ENCODE data around the gene WBP1L. TPM values are rescaled to one million over a fixed set of nuclear protein-coding genes. Genes with fewer than 3 reads are reported as not detected.

The WBP1L gene
- total RNA-seq, 1 donor from 2014 or later: 29.6 TPM

- no peak for DNase-seq
- TF ChIP-seq, protein P1, sequence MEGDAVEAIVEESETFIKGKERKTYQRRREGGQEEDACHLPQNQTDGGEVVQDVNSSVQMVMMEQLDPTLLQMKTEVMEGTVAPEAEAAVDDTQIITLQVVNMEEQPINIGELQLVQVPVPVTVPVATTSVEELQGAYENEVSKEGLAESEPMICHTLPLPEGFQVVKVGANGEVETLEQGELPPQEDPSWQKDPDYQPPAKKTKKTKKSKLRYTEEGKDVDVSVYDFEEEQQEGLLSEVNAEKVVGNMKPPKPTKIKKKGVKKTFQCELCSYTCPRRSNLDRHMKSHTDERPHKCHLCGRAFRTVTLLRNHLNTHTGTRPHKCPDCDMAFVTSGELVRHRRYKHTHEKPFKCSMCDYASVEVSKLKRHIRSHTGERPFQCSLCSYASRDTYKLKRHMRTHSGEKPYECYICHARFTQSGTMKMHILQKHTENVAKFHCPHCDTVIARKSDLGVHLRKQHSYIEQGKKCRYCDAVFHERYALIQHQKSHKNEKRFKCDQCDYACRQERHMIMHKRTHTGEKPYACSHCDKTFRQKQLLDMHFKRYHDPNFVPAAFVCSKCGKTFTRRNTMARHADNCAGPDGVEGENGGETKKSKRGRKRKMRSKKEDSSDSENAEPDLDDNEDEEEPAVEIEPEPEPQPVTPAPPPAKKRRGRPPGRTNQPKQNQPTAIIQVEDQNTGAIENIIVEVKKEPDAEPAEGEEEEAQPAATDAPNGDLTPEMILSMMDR (IDR thresholded peaks at IDR 0.05; ENCODE audit: partially characterized antibody, unreplicated experiment): no peak
- H3K27me3 Mint-ChIP-seq (ENCODE audit: unreplicated experiment): no peaks in the 10 kb centered on the region
- no peaks in the 10 kb centered on the region for H3K4me1 Mint-ChIP-seq (ENCODE audit: low read depth, unreplicated experiment)
- H3K36me3 Mint-ChIP-seq (ENCODE audit: unreplicated experiment): no peaks in the 10 kb centered on the region
- no peak overlapping the region for H3K4me3 Mint-ChIP-seq (ENCODE audit: unreplicated experiment)
- no peak overlapping the region for H3K27ac Mint-ChIP-seq (ENCODE audit: unreplicated experiment)
- H3K9me3 Mint-ChIP-seq (ENCODE audit: unreplicated experiment): peaks cover 1% of the 10 kb centered on the region
Measured at GRCh38 chr10:102767428-102768160, 23.8 kb downstream of the WBP1L start.

DNA sequence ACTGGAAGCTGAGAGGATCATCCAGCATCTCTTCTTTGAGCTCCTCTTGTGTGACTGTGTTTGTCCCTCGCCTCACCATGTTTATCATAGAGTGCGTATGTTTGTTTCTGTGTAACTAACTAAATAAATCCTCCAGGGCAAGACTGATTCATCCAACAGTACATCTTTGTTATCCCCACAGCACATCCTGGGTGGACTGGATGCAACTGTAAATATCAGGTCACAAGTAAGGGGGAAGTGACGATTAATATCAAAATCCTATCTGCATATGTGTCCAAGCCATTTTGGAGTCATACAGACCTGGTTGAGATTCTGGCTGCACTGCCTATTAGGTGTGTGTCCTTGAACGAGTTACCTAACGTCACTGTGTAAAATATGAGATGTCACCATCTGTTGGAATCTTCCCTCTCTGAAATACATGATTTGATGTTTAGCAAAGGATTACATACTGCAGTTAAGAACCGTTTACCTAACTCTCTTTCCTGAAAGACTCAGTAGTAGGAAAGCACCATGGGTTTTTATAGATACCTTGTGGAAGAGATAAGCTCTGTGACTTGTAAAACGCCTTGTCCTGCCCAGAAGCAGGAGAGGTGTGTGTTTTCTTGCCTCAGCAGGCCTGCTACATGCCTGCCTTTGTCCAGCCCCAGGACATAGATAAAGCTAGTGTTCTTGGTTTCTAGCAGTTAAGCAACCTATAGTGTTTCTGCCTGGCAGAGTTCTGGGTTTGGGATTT, 25.8 kb downstream of the WBP1L start:
- Mint-ChIP-seq H3K36me3 (ENCODE audit: unreplicated experiment) (no peaks in the 10 kb centered on the region), H3K4me1 (ENCODE audit: low read depth, unreplicated experiment) (peaks cover 3% of the 10 kb centered on the region), H3K9me3 (ENCODE audit: unreplicated experiment) (peaks cover 5% of the 10 kb centered on the region), H3K27me3 (ENCODE audit: unreplicated experiment) (no peaks in the 10 kb centered on the region), H3K27ac (ENCODE audit: unreplicated experiment) (no peak overlapping the region), H3K4me3 (ENCODE audit: unreplicated experiment) (no peak overlapping the region)
- TF ChIP-seq, protein P1 (IDR thresholded peaks at IDR 0.05; ENCODE audit: partially characterized antibody, unreplicated experiment): no peak
- no peak for DNase-seq

DNA sequence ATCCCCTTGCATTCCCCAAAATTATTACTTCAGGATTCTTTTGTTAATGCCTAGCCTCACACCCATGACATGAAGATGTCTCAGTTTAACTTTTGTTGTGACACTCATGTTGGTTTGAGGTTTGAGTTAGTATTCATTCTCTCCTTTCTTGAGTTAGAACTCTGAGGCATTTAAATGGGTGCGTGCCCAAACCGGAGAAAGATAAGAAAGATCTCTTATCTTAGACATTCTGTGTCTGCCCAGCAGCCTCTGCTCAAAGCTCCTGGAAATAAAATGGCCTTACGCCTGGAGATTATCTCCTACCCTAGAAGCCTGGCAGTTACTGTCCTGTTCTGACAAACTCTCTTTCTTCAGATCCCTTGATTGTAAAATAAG, 26.3 kb downstream of the WBP1L start:
- H3K4me3 Mint-ChIP-seq (ENCODE audit: unreplicated experiment): no peak overlapping the region
- peaks cover 5% of the 10 kb centered on the region for H3K9me3 Mint-ChIP-seq (ENCODE audit: unreplicated experiment)
- no peak for DNase-seq
- peaks cover 3% of the 10 kb centered on the region for H3K4me1 Mint-ChIP-seq (ENCODE audit: low read depth, unreplicated experiment)
- TF ChIP-seq, protein P1 (IDR thresholded peaks at IDR 0.05; ENCODE audit: partially characterized antibody, unreplicated experiment): no peak
- H3K27me3 Mint-ChIP-seq (ENCODE audit: unreplicated experiment): no peaks in the 10 kb centered on the region
- H3K36me3 Mint-ChIP-seq (ENCODE audit: unreplicated experiment): no peaks in the 10 kb centered on the region
- no peak overlapping the region for H3K27ac Mint-ChIP-seq (ENCODE audit: unreplicated experiment)

- Mint-ChIP-seq H3K36me3 (ENCODE audit: unreplicated experiment) (no peaks in the 10 kb centered on the region), H3K4me1 (ENCODE audit: low read depth, unreplicated experiment) (peaks cover 8% of the 10 kb centered on the region), H3K9me3 (ENCODE audit: unreplicated experiment) (peaks cover 3% of the 10 kb centered on the region), H3K27ac (ENCODE audit: unreplicated experiment) (no peak overlapping the region), H3K27me3 (ENCODE audit: unreplicated experiment) (no peaks in the 10 kb centered on the region), H3K4me3 (ENCODE audit: unreplicated experiment) (no peak overlapping the region)
- TF ChIP-seq, protein P1 (IDR thresholded peaks at IDR 0.05; ENCODE audit: partially characterized antibody, unreplicated experiment): no peak
- DNase-seq: no peak
Measured at GRCh38 chr10:102770792-102771191, 27.0 kb downstream of the WBP1L start.

GRCh38 chr10:102773320-102773719, 29.6 kb downstream of the WBP1L start:
- Mint-ChIP-seq H3K36me3 (ENCODE audit: unreplicated experiment) (no peaks in the 10 kb centered on the region), H3K4me1 (ENCODE audit: low read depth, unreplicated experiment) (peaks cover 18% of the 10 kb centered on the region), H3K9me3 (ENCODE audit: unreplicated experiment) (peaks cover 6% of the 10 kb centered on the region), H3K4me3 (ENCODE audit: unreplicated experiment) (no peak overlapping the region), H3K27me3 (ENCODE audit: unreplicated experiment) (peaks cover 5% of the 10 kb centered on the region), H3K27ac (ENCODE audit: unreplicated experiment) (no peak overlapping the region)
- no peak for DNase-seq
- TF ChIP-seq, protein P1 (IDR thresholded peaks at IDR 0.05; ENCODE audit: partially characterized antibody, unreplicated experiment): no peak

All from glutamatergic neuron (in vitro differentiated cells).